ENCODE data around the gene SEC31B. TPM values are rescaled to one million over a fixed set of nuclear protein-coding genes. Genes with fewer than 3 reads are reported as not detected.

SEC31B gene
- total and polyA plus RNA-seq, 9 of the 15 experiments (the other 6 are each of a cell fraction or from before 2014, with no cell fraction given), result 0.91 to 7.0 (median 2.4) TPM

GRCh38 chr10:100468978-100469377 is 50.7 kb downstream of the SEC31B start:
- Histone ChIP-seq H2AFZ (ENCODE audit: low read depth, low read length) (no peak overlapping the region), H3K79me2 (ENCODE audit: control insufficient read depth, insufficient read depth, low read length) (no peaks in the 10 kb centered on the region), H4K20me1 (replicated peaks; ENCODE audit: control insufficient read depth, insufficient read depth, low read length) (no peaks in the 10 kb centered on the region), H3K9ac (ENCODE audit: insufficient read depth in 1 of 2, low read depth in 2 of 2, low read length in 2 of 2) (no peak overlapping the region), H3K9me1 (ENCODE audit: control insufficient read depth, insufficient read depth, low read length) (no peaks in the 10 kb centered on the region), H3K27me3 (ENCODE audit: control insufficient read depth in 2 of 2, insufficient read depth in 2 of 2, low read length in 2 of 2) (peaks cover 0 to 7% of the 10 kb centered on the region in 2 experiments; a peak in 2 of 5 replicates), H3K4me3 (no peak overlapping the region), H3K4me1 (replicated peaks in 1 of 2; ENCODE audit: control insufficient read depth in 2 of 2, insufficient read depth in 2 of 2, low read length in 2 of 2) (no peaks in the 10 kb centered on the region), H3K9me3 (replicated peaks; ENCODE audit: control insufficient read depth, insufficient read depth, low read depth, low read length) (no peaks in the 10 kb centered on the region), H3K27ac (ENCODE audit: extremely low read depth, low read depth, low read length) (no peak overlapping the region), H3K36me3 (ENCODE audit: control insufficient read depth, insufficient read depth, low read length) (no peaks in the 10 kb centered on the region), H3K4me2 (ENCODE audit: insufficient read depth, low read length) (no peak overlapping the region)
- TF ChIP-seq GTF2A2 (tag; IDR thresholded peaks at IDR 0.05) (no peak), POLR3A (IDR thresholded peaks at IDR 0.05; ENCODE audit: borderline replicate concordance, extremely low read depth, insufficient read depth, insufficient read length) (no peak), TBL1XR1 (IDR thresholded peaks at IDR 0.05; ENCODE audit: low read length in 2 of 2) (no peak), ZNF217 (CRISPR knock-in tag; IDR thresholded peaks at IDR 0.05) (no peak), MIER1 (IDR thresholded peaks at IDR 0.05; ENCODE audit: low read depth) (no peak), DIDO1 (tag; IDR thresholded peaks at IDR 0.05; ENCODE audit: low read depth) (no peak), EZH2 (IDR thresholded peaks at IDR 0.05; ENCODE audit: borderline replicate concordance, low read depth, low read length) (no peak), MBD2 (IDR thresholded peaks at IDR 0.05; ENCODE audit: borderline replicate concordance, low read depth) (no peak), ZNF507 (tag; conservative IDR thresholded peaks at IDR 0.05) (no peak), FOXJ2 (tag; IDR thresholded peaks at IDR 0.05) (no peak), ZNF282 (CRISPR knock-in tag; IDR thresholded peaks at IDR 0.05) (no peak), CBFB (CRISPR knock-in tag; IDR thresholded peaks at IDR 0.05) (no peak), E2F4 (CRISPR knock-in tag; IDR thresholded peaks at IDR 0.05; ENCODE audit: low read depth) (no peak), STAT5B (CRISPR knock-in tag; IDR thresholded peaks at IDR 0.05) (no peak)
- no peak for ATAC-seq
- intact Hi-C loops (cut with micrococcal nuclease) (no loop called here), in situ Hi-C loops (cut with MboI) (no loop called here)
- BruUV-seq (replicated peaks), result no TSS peak
- no peak for FAIRE-seq
- ChIA-PET CTCF (ENCODE audit: low intra/inter-chr PET ratio) (no interaction called here), POLR2A (interaction anchor here (1.3 kb wide), 1 partner anchor 12 kb away, joined by 12 read pairs; no protein-coding TSS in a partner anchor)
- DNase-seq (ENCODE audit: extremely low read depth in 1 of 4, low spot score in 3 of 4), result no peak
